HG03571 (cell line): ENCODE measurements around the gene TFCP2.
"Not testable (repeated sequence)": the region's sequence is repeated elsewhere in the genome, so short reads cannot be mapped to it uniquely, and the experiment has no call there.

Experiments used
- ATAC-seq: cut with Tn5 transposase; IDR thresholded peaks from one replicate; pipeline ENCODE4 v1.9.1; 2021; ENCODE audit not compliant: unreplicated experiment

TFCP2 gene, protein sequence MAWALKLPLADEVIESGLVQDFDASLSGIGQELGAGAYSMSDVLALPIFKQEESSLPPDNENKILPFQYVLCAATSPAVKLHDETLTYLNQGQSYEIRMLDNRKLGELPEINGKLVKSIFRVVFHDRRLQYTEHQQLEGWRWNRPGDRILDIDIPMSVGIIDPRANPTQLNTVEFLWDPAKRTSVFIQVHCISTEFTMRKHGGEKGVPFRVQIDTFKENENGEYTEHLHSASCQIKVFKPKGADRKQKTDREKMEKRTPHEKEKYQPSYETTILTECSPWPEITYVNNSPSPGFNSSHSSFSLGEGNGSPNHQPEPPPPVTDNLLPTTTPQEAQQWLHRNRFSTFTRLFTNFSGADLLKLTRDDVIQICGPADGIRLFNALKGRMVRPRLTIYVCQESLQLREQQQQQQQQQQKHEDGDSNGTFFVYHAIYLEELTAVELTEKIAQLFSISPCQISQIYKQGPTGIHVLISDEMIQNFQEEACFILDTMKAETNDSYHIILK

DNA sequence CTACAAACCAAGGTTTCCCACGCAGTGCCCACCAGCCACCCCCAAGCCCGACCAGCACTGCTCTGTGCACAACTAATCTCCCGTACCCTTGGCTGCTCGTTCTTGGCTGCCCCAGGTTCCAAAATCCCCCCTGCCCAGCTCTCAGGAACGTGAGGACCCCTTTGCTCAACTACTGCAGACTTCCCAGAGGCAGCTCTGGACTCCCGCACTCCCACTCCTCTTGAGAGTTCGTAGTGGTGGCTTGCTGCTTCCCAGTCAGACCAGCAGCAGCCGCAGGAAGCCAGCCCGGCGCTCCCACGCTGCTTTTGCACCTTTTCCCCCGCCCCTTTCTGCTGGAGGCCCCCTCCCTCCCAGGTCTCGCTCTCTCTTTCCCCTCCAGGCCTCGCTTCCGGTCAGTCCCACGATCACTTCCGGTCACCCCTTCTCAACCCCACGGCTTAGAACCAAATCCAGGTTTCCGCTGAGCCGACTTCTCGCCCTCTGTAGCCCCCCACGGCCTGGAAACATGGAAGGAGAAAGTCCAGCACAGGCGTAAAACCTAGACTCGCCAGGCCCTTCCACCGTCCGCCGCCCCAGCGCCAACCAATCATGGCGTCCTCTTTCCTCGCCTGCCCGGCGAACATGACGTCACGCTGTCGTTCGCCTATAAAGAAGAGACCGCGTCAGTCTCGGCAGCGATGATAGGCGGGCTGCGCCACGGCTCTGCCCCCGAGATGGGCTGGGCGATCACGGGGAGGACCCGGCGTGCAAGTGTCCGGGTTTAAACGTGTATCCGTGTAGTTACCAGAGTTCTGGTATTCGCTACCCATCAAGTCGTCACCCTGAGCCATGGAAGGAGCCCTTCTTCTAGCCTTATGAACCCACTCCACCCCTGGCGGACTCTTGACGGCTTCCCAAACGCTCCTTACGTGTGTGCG is at the start of gene TFCP2:
Gene TFCP2 (minus strand): TSS at position 621 of the 917 bp plus-strand sequence. CDS start 713 bp downstream, outside the sequence.
- ATAC-seq, result peak; percentile 95

DNA sequence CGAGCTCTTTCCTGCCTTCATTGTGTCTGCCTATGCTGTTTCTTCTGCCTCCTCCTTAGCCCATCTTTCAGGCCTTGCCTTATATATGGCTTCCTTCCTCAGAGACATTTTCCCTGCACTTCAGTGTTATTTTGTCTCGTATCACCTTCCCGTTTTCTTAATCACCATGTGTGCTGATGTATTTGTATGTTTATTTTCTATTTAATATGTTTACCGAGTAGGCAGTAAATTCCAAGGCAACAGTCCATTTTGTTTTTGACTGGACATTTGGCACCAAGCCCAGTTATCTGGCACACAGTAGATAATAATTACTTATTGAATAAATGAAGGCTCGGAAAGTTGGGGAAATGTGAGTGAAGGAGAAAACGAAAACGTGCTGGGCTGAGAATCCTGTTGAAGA is 49.5 kb upstream of the TFCP2 start:
- ATAC-seq, result no peak

DNA sequence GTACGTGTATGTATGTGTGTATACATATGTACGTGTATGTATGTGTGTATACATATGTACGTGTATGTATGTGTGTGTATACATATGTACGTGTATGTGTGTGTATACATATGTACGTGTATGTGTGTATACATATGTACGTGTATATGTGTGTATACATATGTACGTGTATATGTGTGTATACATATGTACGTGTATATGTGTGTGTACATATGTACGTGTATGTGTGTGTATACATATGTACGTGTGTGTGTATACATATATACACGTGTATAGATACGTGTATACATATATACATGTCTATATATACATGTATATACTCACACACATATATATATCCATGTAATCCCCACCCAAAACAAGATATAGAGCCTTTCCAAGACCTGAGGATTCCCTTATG is 46.9 kb upstream of the TFCP2 start:
- ATAC-seq, result not testable (repeated sequence)

DNA sequence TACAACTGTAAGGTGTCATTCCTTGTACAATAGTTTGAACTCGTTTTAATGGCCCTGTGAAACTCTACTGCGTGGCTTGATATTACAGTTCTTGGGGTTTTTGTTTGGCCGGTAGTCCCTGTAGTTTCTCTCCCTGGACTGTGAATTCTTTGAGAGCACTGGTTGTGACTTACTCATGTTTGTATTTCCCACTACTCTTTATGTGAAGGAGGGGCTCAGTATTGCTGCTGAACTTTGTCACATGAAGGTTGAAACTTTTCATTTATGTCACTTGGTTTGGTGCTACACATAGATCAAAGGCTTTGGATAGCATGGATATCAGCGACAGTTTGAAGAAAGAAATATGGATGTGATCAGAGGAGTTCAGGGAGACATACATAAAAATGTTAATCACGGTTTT is 46.4 kb upstream of the TFCP2 start:
- no peak for ATAC-seq

DNA sequence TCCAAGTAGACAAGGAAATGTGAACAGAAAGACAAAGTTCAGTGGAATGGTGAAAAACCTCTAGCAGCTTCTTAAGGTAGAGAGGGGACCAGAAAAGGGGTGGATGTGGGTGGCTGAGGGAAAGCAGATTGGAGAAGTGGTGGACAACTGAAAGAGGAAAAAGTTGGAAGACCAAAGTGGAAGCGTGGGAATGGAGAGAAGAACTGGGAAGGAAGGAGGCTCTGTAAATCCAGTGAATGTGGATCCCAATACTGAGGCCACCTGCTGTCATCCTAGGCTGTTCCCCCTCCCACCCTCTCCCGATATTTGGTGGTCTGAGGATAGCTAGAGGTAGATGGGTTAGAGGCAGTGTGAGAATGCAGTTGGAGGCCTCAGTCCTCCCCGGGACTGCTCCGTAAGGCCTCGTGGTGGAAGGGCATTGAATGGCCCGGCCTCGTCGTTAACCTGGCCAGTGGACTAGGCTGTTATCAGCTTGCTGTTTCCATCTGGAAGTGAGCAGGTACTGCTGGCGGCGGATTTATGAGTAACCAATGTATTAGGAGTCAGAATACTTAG is 45.7 kb upstream of the TFCP2 start:
- ATAC-seq, result no peak

DNA sequence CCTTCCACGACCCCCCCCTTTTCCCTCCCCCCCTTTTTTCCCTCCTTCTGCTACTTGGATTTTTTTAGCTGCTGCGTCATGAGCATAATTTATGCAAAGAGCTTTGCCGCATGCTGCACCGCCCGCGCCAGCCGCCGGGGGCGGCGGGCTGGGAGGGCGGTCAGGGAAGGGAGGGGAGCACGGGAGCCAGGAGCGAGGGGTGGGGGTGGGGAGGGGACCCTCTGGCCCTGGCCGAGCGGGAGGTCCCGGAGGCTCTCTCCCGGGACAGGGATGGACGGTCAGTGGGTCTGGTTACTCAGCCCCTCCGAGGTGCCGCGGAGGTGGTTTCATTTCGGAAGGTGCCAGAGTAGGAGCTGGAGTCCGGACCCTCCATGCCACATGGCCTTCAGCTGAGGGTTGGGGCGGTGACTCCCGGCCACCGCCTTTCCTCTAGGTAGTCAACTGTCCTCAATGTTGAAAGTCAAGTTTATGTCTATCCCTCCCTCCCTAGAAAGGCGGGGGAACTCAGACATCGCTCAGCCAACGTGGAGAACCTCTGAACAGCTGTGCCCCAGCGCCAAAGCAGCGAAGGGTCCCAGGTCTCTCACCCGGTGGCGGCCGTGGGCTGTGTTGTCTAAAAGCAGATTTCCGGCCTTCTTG is 45.2 kb upstream of the TFCP2 start, which contains the start of gene POU6F1:
Gene POU6F1 (minus strand): TSS at position 95 of the 639 bp plus-strand sequence. CDS start 11,226 bp downstream, outside the sequence.
- peak; percentile 72 for ATAC-seq

DNA sequence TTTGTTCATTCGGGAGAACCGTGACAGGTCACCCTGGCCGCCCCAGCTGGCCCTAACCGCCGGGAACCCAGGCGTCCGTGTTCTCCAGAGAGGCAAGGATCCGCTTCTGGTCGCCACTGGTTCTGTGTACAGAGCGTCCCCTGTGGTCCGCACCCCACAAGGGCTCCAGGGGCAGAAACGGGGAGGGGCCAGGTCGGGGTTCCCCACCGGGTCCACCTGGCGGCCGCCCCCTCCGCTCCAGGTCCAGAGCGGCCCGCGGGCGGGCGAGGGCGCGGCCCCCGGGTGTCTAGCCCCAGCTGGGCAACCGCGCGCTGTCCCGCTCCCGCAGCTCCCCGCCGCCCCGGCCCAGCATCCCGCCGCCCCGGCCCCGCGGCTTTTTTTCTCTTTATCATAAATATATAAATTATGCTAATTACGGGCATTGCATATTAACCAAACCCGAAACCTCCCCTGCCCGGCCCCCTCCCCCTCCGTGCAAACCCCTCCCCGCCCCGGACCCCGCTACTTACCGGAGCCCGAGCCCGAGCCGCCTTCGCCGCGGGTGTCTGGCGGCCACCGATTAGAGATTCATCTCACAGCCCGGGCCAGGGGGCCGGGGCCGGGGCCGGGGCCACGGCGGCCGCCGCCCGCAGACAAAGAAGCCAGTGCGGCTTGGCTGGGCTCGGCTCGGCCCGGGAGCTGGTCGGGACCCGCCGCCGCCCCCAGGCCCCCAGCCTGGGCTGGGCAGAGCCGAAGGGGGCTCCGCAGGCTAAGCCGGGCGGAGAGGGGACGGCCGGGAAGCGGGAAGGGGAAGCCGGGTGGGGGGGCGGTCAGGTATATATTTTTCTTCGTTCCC is 44.4 kb upstream of the TFCP2 start:
- peak; percentile 42 for ATAC-seq

DNA sequence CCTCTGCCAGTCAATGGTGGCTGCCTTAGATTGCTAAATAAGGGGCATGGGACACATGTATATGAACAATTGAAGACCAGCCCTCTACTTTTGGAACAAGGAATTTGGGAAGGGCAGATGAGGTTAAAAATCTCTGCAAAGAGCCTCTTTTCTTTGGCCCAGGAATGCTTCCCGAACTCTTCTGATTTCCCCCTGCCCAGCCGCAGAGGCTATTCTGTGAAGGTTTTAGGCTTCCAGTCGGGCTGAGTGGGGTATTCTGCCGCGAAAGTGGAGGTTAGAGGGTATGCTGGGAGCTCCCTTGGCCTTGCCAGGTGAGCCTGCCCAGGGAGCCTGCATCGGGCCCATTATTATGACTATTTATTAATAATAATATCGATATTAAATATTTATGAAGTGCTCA is 43.7 kb upstream of the TFCP2 start:
- no peak for ATAC-seq

DNA sequence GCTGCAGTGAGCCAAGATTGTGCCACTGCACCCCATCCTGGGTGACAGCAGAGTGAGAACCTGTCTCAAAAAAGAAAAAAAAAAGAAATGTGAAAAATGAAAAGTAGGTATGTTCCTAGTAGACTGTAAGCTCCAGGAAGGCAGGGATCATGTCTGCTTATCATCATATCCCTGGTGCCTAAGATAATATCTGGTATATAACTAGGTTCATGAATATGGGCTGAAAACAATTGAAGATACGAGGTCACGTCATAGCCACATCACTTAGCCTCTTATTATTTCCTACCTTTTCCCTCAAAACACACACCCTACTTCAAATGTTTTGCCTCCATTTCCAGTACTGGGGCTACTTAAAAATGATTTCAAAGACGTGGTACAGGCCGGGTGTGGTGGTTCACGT is 42.0 kb upstream of the TFCP2 start:
- no peak for ATAC-seq

DNA sequence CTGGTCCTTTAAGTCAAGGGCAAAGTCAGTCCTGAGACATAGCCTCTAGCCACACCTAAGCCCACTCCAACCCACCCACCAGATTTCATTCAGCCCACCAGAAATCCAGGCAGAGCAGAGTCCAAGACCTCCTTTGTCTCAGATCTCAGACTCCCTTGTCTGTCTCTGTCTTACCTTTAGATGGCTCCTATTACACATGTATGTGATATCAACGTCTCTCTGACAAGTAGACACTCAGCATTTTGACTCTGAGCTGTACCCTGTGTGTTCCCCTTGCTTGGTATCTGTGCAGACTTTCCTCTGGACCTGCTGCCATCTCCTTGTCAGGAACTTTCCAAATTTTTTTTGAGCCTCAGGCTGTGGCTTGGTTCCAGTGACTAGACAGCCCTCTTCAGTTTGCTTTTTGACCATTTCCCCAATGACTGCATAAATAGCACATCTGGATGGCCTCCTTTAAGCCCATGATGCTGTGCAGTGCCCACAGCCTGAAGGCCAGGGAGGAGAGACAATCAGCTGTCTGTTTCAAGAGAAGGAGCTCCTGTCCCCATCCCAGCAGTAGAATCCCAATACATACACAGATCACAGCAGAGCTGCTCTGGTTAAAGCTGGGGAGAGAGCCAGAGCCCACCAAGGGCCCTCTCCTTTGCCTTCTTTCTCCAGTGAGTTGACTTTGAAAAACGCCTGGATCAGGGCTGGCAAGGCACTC is 37.9 kb upstream of the TFCP2 start:
- ATAC-seq, result no peak

DNA sequence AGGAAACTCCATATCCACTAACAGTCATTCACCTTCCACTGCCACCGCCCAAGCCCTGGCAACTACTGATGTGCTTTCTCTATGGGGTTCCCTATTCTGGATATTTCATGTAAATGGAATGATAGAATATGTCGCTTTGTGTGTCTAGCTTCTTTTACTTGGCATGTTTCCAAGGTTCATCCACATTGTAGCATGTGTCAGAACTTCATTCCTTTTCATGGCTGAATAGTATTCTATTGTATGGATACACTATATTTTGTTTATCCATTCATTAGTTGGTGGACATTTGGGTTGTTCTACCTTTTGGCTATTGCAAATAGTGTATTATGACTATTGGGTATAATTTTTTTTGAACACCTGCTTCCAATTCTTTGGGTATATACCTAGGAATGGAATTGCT is 36.3 kb upstream of the TFCP2 start:
- ATAC-seq, result no peak

DNA sequence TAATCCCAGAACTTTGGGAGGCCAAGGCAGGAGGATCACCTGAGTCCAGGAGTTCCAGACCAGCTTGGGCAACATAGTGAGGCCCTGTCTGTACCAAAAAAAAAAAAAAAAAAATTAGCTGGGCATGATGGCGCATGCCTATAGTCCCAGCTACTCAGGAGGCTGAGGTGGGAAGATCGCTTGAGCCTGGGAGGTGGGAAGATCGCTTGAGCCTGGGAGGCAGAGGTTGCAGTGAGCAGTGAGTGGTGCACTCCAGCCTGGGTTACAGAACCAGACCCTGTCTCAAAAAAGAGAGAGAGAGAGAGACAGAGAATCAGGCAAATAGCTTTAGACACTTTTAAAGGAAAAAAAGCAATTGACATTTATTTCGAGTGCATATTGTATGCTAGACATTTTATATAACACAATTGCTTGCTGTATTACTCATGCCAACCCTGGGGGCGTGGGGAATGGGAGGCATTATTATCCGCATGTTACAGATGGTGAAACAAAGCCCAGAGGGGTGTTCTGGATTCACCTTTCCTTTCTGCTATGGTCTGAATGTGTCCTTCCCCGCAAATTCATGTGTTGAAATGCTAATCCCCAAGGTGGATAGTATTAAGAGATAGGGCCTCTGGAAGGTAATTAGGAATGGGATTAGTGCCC is 35.2 kb upstream of the TFCP2 start:
- no peak for ATAC-seq

DNA sequence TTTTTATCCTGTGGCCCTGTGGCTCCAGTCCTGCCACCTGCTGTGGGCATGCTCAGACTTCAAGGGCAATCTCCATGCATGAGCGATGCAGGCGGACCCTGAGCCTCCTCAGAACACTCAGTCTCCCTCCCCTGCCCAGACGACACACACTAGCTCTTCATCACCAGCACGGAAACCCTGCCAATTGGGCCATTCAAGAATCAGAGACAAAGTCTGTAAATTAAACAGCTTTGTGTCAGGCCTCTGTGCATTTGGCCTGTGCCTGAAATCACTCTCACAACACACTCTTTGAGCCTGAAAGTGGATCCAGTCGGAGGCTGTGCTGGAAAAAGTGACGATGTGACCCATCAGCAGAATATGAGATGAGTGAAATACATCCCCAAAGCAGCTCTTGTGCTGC is 32.4 kb upstream of the TFCP2 start:
- ATAC-seq, result no peak

DNA sequence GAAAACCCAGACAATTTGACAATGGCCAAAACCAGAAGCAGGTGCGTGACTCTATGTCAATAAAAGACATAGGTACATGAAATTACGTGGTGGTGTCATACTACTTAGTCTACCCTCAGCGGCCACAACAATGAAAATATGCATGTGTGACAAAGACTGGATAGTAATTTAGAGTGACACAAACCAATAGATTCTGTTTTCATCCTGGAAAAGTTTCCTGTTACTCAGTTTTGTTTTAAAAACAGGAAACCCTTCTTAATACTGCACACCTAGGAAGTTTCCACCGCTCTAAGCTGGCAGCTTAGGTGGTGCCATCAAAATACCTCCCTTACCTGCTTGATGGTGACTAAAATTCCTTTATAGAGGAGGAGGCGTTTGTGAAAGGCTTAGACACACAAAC is 29.8 kb upstream of the TFCP2 start:
- no peak for ATAC-seq

DNA sequence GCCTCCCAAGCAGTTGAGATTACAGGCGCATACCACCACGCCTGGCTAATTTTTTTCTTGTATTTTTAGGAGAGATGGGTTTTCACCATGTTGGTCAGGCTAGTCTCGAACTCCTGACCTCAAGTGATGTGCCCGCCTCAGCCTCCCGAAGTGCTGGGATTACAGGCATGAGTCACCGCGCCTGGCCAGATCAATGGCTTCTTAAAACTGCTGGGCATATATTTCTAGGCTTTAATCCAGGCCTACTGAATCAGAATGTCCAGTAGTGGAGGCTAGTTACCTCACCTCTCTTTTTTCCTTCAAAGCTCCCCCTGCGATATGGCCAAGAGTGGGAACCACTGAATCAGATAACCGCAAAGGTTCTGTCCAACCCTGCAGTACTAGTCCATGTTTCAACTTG is 27.9 kb upstream of the TFCP2 start:
- no peak for ATAC-seq

DNA sequence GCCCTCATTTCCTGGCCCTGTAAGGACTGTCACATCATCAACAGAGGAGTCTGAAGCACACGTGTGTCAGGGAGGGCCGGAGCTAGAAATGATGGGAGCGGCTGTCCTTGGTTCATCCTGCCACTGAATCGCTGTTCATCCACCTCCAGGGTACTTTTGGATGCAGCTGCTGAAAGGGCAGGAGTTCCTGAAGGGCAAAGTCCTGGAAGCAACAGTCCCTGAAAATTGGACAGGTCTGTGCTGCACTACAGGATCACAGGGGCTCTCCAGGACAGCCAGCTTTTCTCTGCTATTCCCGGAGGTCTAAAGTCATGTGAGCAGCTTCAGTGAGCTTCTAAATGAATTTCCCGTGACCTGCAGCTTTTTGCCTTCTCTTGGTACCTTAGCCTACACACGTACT is 27.2 kb upstream of the TFCP2 start:
- no peak for ATAC-seq

DNA sequence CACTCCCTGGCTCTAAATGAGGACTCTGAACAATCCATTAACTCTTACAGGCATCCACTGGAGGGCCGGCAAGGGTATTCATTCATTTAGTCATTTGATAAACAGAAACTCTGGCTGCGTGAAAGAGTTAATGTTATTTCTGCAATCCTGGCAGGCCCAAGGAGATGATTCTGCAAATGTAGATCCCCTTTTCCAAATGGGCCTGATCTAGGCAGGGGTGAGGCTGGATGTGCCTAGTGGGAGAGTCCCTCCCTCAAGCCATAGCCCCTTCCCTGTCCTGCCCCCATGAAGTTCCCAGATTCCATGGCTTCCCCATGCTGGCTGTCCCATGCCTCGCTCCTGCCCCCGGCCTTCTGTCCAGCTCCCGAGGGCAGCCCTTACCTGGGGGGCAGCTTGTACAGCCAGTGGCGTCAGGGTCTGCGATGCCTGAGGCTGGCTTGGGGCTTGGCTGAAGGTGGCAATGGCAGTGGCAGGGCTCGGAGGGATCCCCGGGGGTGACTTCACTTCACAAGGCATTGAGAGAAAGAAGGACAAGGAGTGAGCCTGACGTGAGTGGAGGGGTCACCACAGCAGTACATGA is 26.5 kb upstream of the TFCP2 start:
- ATAC-seq, result no peak

DNA sequence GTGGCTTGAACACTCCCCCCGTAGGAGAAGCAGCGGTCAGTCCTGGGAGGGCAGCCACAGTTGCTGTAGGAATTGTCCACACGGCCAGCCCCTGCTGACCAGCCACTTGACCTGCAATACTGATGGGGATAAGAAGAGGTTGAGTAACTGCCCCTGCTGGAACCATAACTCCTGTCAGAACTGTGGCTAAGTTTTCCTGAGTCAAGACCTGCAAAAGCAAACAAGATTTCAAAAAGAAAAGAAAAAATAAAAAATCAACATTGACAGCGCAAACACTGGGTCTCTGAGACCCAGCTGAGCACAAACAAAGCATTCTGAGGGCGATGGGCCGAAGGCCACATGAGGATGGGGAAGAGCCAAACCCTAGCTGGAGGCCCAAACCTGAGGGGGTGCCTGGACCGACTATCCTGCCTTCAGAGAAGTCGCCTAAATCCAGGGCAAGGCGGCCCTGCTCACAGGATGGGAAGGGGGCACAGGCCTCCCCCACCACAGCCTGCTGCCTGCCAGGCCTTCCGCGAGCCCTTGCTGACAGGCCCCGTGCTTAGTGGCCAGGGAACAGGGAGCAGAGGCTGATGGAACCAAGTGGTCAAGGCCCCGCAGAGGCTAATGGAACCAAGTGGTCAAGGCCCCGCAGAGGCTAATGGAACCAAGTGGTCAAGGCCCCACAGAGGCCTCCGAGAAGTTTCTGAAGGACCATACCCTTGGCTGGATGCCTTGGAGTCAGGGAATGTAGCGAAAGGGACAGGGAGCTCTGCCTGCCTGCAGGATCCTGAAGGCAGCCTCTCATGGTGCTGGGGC is 25.8 kb upstream of the TFCP2 start:
- no peak for ATAC-seq
